ENCODE measurements around the gene NTF3. TPM values are rescaled to one million over a fixed set of nuclear protein-coding genes. Genes with fewer than 3 reads are reported as not detected.

NTF3 gene
- total and polyA plus RNA-seq, 2 of the 8 experiments (the other 6 are each of a cell fraction or from before 2014, with no cell fraction given) = 1.4 to 2.3 TPM

DNA sequence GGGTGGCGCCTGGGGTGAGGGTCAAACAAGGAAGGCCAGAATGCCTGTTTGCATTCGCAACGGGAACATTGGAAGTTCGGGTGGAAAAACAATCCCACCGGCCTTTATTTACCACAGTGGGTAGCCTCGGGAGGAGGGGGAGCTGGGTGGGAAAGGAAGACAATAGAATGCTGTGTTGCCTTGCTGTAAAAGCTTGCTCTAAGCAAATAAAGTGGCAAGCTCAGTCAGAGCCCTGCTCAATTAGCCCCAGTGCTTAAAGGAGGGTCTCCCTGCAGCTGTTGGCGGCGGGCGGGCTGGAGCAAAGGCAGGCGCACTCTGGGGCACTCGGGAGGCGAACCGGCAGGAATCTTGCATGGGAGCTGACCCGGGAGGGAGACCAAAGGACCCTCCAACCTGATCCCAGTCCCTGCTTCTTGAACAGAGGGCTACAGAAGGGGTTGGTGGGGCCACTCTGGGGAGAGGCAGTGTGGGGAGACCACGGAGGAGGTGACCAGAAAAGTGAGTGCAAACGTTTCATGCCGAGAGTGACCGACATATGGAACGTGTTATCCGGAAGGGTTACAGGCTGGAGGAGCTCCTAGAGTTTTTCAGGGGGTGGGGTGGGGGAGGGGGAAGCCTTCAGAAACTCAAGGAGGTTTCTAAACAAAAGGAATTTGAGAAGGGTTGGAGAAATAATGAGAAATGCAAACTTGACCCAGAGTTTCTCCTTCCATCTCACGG, 48.5 kb downstream of the NTF3 start:
- ChIA-PET POLR2A (ENCODE audit: partially characterized antibody) (interaction anchor here (0.7 to 1.4 kb wide), 2 partner anchors 10 to 408 kb away, joined by 4 read pairs; no protein-coding TSS in a partner anchor), CTCF (ENCODE audit: partially characterized antibody) (interaction anchor here (0.8 to 2.8 kb wide), 4 partner anchors 13 to 168 kb away, joined by 3 to 13 read pairs (median 4); no protein-coding TSS in a partner anchor)
- H3K79me1 ChIP-seq (ENCODE audit: low read depth, low read length) = no peaks in the 10 kb centered on the region
- H3K79me2 ChIP-seq (ENCODE audit: control insufficient read depth in 1 of 2, insufficient read depth in 2 of 2, low read length in 2 of 2) = no peaks in the 10 kb centered on the region
- WGBS, 2 experiments (ENCODE audit: extremely low coverage in 1 of 2, insufficient coverage in 1 of 2, insufficient read length in 1 of 2, insufficient replicate concordance in 2 of 2, low coverage in 1 of 2, low lambda C conversion rate in 2 of 2, missing lambda C conversion rate in 1 of 2) = 3% methylated on average over 21 of the region's 21 CpGs; no CpG with 5 or more reads in 1 of the 2 experiments
- peak overlapping the region; percentile 91 for H4K8ac ChIP-seq (ENCODE audit: extremely low read depth, insufficient read depth, low read length)
- no peaks in the 10 kb centered on the region; a peak in 1 of 8 replicates for H3K36me3 ChIP-seq (ENCODE audit: control insufficient read depth in 2 of 4, insufficient read depth in 4 of 4, low read length in 3 of 4)
- H3K4ac ChIP-seq (replicated peaks; ENCODE audit: insufficient read length, low read depth, low read length) = no peak overlapping the region
- H2AFZ ChIP-seq (ENCODE audit: low read length) = 0 out of 2 replicates have a peak overlapping the region, but pooled peaks have one; percentile 0
- peak overlapping the region; percentile 67; the same call in 1 of the 2 replicates for H2BK15ac ChIP-seq (ENCODE audit: low read length)
- H4K20me1 ChIP-seq (replicated peaks in 1 of 2; ENCODE audit: control insufficient read depth in 1 of 2, insufficient read depth in 2 of 2, low read length in 2 of 2) = no peaks in the 10 kb centered on the region
- H3K4me3 ChIP-seq (ENCODE audit: extremely low read depth in 1 of 4, insufficient read depth in 2 of 4, low read depth in 3 of 4, low read length in 4 of 4) = peak overlapping the region; percentile 32 to 55 (median 41)
- H4K91ac ChIP-seq (replicated peaks; ENCODE audit: insufficient read length, low read length) = peak overlapping the region; percentile 76
- H3K27ac ChIP-seq (ENCODE audit: low read depth, low read length) = peak overlapping the region; percentile 69; the same call in 1 of the 2 replicates
- peak overlapping the region; percentile 93 for H3K18ac ChIP-seq (ENCODE audit: extremely low read depth, low read length)
- H2BK12ac ChIP-seq (ENCODE audit: low read depth, low read length) = peak overlapping the region; percentile 91
- H2BK5ac ChIP-seq (ENCODE audit: low read depth, low read length) = peak overlapping the region; percentile 60
- H3K9ac ChIP-seq (replicated peaks in 1 of 4; ENCODE audit: extremely low read depth in 1 of 4, low read depth in 3 of 4, low read length in 3 of 4) = peak overlapping the region in 2 of 4 experiments; percentile 38 to 73; a peak in 4 of 7 replicates
- FAIRE-seq (peak; percentile 48), DNase-seq (ENCODE audit: low read depth in 1 of 2, low spot score in 2 of 2) (peak; percentile 19 to 73)
- no peaks in the 10 kb centered on the region for H3K9me3 ChIP-seq (ENCODE audit: insufficient read depth in 2 of 2, low read depth in 1 of 2, low read length in 1 of 2)
- H4K5ac ChIP-seq (ENCODE audit: insufficient read length, low read depth, low read length) = peak overlapping the region; percentile 61
- peaks cover 0 to 6% (median 0%) of the 10 kb centered on the region in 4 experiments; a peak in 4 of 7 replicates for H3K27me3 ChIP-seq (replicated peaks in 1 of 4; ENCODE audit: control insufficient read depth in 3 of 4, extremely low read depth in 1 of 4, insufficient read depth in 3 of 4, low read length in 3 of 4)
- H3K14ac ChIP-seq (ENCODE audit: insufficient read length) = peak overlapping the region; percentile 79
- no peak overlapping the region for H2AK5ac ChIP-seq (ENCODE audit: low read depth, low read length)
- peak overlapping the region; percentile 45 for H2BK120ac ChIP-seq (replicated peaks; ENCODE audit: low read depth, low read length)
- no peak overlapping the region for H2BK20ac ChIP-seq (ENCODE audit: low read length)
- H3K4me2 ChIP-seq (ENCODE audit: insufficient read depth in 1 of 2, low read depth in 2 of 2, low read length in 2 of 2) = peak overlapping the region; percentile 88 to 94
- H3K23ac ChIP-seq (ENCODE audit: insufficient read length) = no peak overlapping the region
- H3K56ac ChIP-seq (replicated peaks; ENCODE audit: insufficient read length, low read depth, low read length) = no peak overlapping the region
- H3K23me2 ChIP-seq (ENCODE audit: low read depth, low read length) = peaks cover 9% of the 10 kb centered on the region
- peaks cover 3 to 18% (median 11%) of the 10 kb centered on the region in 4 experiments; a peak in 6 of 7 replicates for H3K4me1 ChIP-seq (replicated peaks in 1 of 4; ENCODE audit: control insufficient read depth in 3 of 4, insufficient read depth in 4 of 4, low read length in 3 of 4)
- peak; percentile 58; the same call in 1 of the 2 replicates for TF ChIP-seq BACH1 (IDR thresholded peaks at IDR 0.05; ENCODE audit: low read length)
- TF ChIP-seq, protein P1, sequence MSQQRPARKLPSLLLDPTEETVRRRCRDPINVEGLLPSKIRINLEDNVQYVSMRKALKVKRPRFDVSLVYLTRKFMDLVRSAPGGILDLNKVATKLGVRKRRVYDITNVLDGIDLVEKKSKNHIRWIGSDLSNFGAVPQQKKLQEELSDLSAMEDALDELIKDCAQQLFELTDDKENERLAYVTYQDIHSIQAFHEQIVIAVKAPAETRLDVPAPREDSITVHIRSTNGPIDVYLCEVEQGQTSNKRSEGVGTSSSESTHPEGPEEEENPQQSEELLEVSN (IDR thresholded peaks at IDR 0.05) = no peak; the same call in 1 of the 2 replicates
- TF ChIP-seq, protein P2, sequence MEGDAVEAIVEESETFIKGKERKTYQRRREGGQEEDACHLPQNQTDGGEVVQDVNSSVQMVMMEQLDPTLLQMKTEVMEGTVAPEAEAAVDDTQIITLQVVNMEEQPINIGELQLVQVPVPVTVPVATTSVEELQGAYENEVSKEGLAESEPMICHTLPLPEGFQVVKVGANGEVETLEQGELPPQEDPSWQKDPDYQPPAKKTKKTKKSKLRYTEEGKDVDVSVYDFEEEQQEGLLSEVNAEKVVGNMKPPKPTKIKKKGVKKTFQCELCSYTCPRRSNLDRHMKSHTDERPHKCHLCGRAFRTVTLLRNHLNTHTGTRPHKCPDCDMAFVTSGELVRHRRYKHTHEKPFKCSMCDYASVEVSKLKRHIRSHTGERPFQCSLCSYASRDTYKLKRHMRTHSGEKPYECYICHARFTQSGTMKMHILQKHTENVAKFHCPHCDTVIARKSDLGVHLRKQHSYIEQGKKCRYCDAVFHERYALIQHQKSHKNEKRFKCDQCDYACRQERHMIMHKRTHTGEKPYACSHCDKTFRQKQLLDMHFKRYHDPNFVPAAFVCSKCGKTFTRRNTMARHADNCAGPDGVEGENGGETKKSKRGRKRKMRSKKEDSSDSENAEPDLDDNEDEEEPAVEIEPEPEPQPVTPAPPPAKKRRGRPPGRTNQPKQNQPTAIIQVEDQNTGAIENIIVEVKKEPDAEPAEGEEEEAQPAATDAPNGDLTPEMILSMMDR (IDR thresholded peaks at IDR 0.05; ENCODE audit: control extremely low read depth in 1 of 3, insufficient read depth in 1 of 3, low read depth in 1 of 3, low read length in 3 of 3) = no peak
- TF ChIP-seq GTF2F1 (IDR thresholded peaks at IDR 0.05; ENCODE audit: borderline replicate concordance, low read depth, low read length) = no peak
- TF ChIP-seq BRCA1 (IDR thresholded peaks at IDR 0.05; ENCODE audit: low read depth, low read length) = no peak
- no peak for TF ChIP-seq RAD21 (IDR thresholded peaks at IDR 0.05 in 1 of 2, conservative IDR thresholded peaks at IDR 0.05 in 1 of 2; ENCODE audit: low read depth in 2 of 2, low read length in 2 of 2)
- peak; percentile 5 for TF ChIP-seq KDM4A (IDR thresholded peaks at IDR 0.05; ENCODE audit: low read depth, low read length, severe bottlenecking)
